Activated T-cell treated with anti-CD3 and anti-CD28 coated beads for 24 hours (primary cell): ENCODE results near the gene B3GNT5.

Experiments used
- DNase-seq: peaks from one replicate; pipeline ENCODE4 v3.0.0-alpha.2; 2020; ENCODE audit warnings: low read depth

B3GNT5 gene

GRCh38 chr3:183230826-183231225 lies 22.2 kb upstream of the B3GNT5 start:
- no peak for DNase-seq

GRCh38 chr3:183233966-183234365 lies 19.1 kb upstream of the B3GNT5 start:
- no peak for DNase-seq

GRCh38 chr3:183239046-183239445 lies 14.0 kb upstream of the B3GNT5 start:
- no peak for DNase-seq

GRCh38 chr3:183242431-183242830 lies 10.6 kb upstream of the B3GNT5 start:
- DNase-seq: no peak

- DNase-seq: no peak
Measured at GRCh38 chr3:183244219-183244618, 8.8 kb upstream of the B3GNT5 start.

GRCh38 chr3:183244981-183245476 lies 8.0 kb upstream of the B3GNT5 start:
- no peak for DNase-seq

- DNase-seq: no peak
Measured at GRCh38 chr3:183247011-183247589, 6.0 kb upstream of the B3GNT5 start.

- DNase-seq: no peak
Measured at GRCh38 chr3:183249006-183249718, 3.9 kb upstream of the B3GNT5 start.

- DNase-seq: no peak
Measured at GRCh38 chr3:183252118-183252782, 803 bp upstream of the B3GNT5 start.

GRCh38 chr3:183253528-183254486 lies 754 bp downstream of the B3GNT5 start:
- DNase-seq: no peak

- no peak for DNase-seq
Measured at GRCh38 chr3:183254487-183255347, 1.7 kb downstream of the B3GNT5 start.

GRCh38 chr3:183255348-183255730 lies 2.3 kb downstream of the B3GNT5 start:
- no peak for DNase-seq

- DNase-seq: no peak
Measured at GRCh38 chr3:183259087-183259486, 6.0 kb downstream of the B3GNT5 start.

GRCh38 chr3:183259621-183260020 lies 6.6 kb downstream of the B3GNT5 start:
- no peak for DNase-seq

GRCh38 chr3:183260167-183260904 lies 7.3 kb downstream of the B3GNT5 start:
- DNase-seq: no peak

- DNase-seq: no peak
Measured at GRCh38 chr3:183261151-183261724, 8.2 kb downstream of the B3GNT5 start.

GRCh38 chr3:183262875-183263378 lies 9.9 kb downstream of the B3GNT5 start:
- no peak for DNase-seq

- DNase-seq: no peak
Measured at GRCh38 chr3:183264268-183264667, 11.2 kb downstream of the B3GNT5 start.

GRCh38 chr3:183265157-183265642 lies 12.1 kb downstream of the B3GNT5 start:
- no peak for DNase-seq
